RCC 7860 (cell line): ENCODE data around the gene PDGFRA.

ENCODE experiments used
- DNase-seq: peaks from one replicate; pipeline ENCODE4 v3.0.0-alpha.2; 2015; ENCODE audit warnings: low spot score
- FAIRE-seq: peaks from 2 replicates; lab custom pipeline; 2012; peaks lifted over from hg19 to GRCh38; lab: Jason Lieb, UNC

The PDGFRA gene

GRCh38 chr4:54254915-54255246, 25.8 kb downstream of the PDGFRA start:
- no peak for FAIRE-seq
- DNase-seq: no peak

GRCh38 chr4:54255881-54256280, 26.8 kb downstream of the PDGFRA start:
- no peak for DNase-seq
- FAIRE-seq: no peak

GRCh38 chr4:54256491-54257486, 27.7 kb downstream of the PDGFRA start:
- DNase-seq (no peak), FAIRE-seq (no peak)

GRCh38 chr4:54265366-54265765, 36.3 kb downstream of the PDGFRA start:
- no peak for DNase-seq
- no peak for FAIRE-seq

GRCh38 chr4:54268151-54268550, 39.1 kb downstream of the PDGFRA start:
- FAIRE-seq (no peak), DNase-seq (no peak)

GRCh38 chr4:54271464-54271863, 42.4 kb downstream of the PDGFRA start:
- FAIRE-seq (no peak), DNase-seq (no peak)

GRCh38 chr4:54272051-54272450, 43.0 kb downstream of the PDGFRA start:
- DNase-seq (no peak), FAIRE-seq (no peak)

GRCh38 chr4:54274264-54274663, 45.2 kb downstream of the PDGFRA start:
- no peak for FAIRE-seq

GRCh38 chr4:54274795-54275665, 45.9 kb downstream of the PDGFRA start:
- FAIRE-seq (no peak), DNase-seq (no peak)

More at GRCh38 chr4:54274264-54274663, 45.2 kb downstream of the PDGFRA start:
- DNase-seq: no peak

- DNase-seq (no peak), FAIRE-seq (no peak)
Measured at GRCh38 chr4:54276641-54277430, 47.7 kb downstream of the PDGFRA start.

- DNase-seq (no peak), FAIRE-seq (no peak)
Measured at GRCh38 chr4:54277691-54278090, 48.6 kb downstream of the PDGFRA start.

- FAIRE-seq: no peak
- no peak for DNase-seq
Measured at GRCh38 chr4:54278216-54278615, 49.1 kb downstream of the PDGFRA start.

- DNase-seq: no peak
- FAIRE-seq: no peak
Measured at GRCh38 chr4:54281054-54281766, 52.1 kb downstream of the PDGFRA start.

GRCh38 chr4:54282837-54283236, 53.7 kb downstream of the PDGFRA start:
- FAIRE-seq (no peak), DNase-seq (no peak)

- DNase-seq (no peak), FAIRE-seq (no peak)
Measured at GRCh38 chr4:54289316-54289715, 60.2 kb downstream of the PDGFRA start.

GRCh38 chr4:54290980-54291379, 61.9 kb downstream of the PDGFRA start:
- DNase-seq: no peak
- no peak for FAIRE-seq

- FAIRE-seq (no peak), DNase-seq (no peak)
Measured at GRCh38 chr4:54296548-54297203, 67.6 kb downstream of the PDGFRA start.

- FAIRE-seq: no peak
Measured at GRCh38 chr4:54308110-54308509, 79.0 kb downstream of the PDGFRA start.

More at GRCh38 chr4:54308110-54308509, 79.0 kb downstream of the PDGFRA start:
- DNase-seq: no peak
